GM19452 (cell line): ENCODE data around the gene RNF7.
"Not testable (repeated sequence)": the region's sequence is repeated elsewhere in the genome, so short reads cannot be mapped to it uniquely, and the experiment has no call there.

ENCODE experiments used
- ATAC-seq: cut with Tn5 transposase; IDR thresholded peaks from one replicate; pipeline ENCODE4 v1.9.1; 2021; ENCODE audit not compliant: unreplicated experiment

Gene RNF7

DNA sequence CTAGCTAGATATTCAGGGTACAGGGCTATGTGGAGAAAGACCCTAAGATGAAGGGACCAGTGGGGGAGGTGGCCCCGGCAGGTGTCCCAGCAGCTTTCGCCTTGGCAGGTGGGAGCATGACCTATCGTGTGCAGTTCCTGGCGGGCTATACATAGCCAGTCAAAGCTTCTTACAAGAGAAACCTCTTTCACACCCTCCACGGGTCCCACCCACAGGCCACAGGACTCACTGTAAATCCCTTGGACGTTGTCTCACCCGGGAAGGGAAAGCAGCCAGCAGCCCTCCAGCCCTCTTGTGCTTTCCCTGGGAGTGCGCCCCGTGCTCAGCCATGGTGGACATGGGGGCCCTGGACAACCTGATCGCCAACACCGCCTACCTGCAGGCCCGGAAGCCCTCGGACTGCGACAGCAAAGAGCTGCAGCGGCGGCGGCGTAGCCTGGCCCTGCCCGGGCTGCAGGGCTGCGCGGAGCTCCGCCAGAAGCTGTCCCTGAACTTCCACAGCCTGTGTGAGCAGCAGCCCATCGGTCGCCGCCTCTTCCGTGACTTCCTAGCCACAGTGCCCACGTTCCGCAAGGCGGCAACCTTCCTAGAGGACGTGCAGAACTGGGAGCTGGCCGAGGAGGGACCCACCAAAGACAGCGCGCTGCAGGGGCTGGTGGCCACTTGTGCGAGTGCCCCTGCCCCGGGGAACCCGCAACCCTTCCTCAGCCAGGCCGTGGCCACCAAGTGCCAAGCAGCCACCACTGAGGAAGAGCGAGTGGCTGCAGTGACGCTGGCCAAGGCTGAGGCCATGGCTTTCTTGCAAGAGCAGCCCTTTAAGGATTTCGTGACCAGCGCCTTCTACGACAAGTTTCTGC is 40.1 kb downstream of the RNF7 start:
- no peak for ATAC-seq

DNA sequence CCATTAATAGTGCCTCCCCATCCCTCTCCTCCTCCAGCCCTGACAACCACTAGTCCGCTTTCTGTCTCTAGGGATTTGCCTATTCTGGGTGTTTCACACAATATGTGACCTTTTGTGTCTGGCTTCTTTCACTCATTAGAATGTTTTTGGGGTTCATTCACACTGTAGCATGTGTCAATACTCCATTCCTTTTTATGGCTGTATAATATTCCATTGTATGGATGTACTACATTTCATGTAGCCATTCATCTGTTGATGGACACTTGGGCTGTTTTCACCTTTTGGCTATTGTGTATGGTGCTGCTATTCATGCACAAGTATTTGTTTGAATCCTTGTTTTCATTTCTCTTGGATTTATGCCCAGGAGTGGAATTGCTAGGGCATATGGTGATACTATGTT is 41.6 kb downstream of the RNF7 start:
- no peak for ATAC-seq

DNA sequence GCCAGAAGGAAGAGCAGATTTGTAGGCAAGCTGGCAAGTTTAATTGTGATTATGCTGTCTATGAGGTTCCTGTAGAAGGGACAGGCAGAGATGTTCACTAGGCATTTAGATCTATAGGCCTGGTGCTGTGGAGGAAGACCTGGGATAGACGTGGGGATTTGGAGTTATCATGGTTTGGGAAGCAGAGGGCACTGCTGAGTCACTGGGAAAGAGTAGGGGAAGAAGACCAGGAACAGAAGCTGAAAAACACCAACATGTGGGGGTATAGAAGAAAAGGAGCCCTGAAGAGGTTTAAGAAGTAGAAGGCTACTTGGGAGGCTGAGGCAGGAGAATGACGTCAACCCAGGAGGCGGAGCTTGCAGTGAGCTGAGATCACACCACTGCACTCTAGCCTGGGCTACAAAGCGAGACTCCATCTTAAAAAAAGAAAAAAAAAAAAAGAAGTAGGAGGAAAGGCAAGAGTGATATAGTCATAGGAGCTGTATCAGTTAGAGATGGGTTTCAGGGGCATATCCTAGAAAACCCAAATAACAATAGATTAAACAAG is 44.4 kb downstream of the RNF7 start:
- ATAC-seq: no peak

DNA sequence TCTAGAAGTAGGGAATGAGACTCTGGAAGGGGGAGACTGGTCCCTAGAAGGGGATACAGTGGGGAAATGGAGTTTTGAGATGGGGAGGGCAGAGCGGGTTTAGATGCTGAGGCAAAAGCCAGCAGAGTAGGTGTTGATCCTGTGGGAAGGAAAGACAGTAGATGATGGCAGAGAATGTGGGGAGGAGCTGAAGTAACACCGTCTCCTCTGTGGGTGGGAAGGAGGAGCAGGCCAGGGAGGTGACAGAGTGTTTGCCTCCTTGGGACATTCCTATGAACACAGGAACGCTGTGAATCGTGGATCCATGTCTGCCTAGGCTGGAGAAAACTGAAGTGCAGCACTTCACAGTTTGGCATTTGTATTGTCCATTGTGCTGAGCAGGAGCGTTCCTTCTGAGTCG is 45.5 kb downstream of the RNF7 start:
- no peak for ATAC-seq

DNA sequence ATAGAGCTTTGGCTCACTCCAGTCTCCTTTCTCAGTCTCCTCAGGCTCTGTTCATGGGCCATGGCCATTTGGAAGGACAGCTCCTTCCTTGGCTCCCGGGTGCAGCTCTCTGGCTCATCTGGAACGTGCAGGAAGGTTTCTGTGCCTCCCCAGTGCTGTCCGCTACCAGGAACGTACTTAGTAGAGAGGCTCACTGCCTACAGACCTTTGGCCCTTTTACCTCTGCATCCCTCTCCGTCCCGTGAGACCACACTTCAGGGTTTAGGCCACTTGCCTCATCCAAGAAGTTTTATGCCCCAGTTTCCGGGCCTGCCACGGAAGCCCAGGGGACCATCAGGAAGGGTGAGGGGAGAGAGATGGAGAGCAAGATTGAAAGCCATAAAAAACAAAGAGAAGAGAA is 46.0 kb downstream of the RNF7 start:
- ATAC-seq: no peak

DNA sequence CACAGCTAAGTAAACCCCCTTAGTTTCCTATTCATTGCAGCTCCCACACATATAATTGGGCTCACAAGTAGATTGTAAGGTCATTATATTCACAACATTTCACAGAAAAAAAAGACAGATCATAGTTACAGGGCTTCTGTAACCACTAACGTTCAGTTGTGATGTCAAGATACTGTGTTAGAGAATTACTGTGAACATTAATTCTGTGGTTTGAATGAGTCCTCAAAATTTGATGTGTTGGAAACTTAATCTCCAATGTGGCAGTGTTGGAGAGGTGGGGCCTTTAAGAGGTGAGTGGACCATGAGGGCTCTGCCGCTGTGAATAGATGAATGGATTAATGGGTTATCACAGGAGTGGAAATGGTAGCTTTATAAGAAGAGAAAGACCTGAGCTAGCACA is 46.4 kb downstream of the RNF7 start:
- no peak for ATAC-seq

DNA sequence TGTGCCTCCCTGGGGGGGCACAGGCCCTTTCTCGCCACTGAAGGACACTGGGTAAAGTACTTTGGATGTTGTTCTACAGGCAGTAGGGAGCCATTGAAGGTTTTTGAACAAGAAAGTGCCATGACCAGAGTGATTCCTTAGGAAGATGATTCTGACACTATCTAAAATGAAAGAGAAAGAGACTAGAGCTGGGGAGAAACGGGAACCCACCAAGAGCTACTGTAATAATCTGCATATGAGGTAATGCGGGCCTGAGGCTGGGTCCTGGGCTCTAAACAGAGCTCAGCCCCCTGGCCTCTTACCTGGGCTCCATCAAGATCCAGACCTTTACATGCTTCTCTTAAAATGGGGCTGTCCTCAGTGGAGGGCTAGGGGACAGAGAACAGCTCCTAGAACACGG is 50.1 kb downstream of the RNF7 start:
- ATAC-seq: no peak

DNA sequence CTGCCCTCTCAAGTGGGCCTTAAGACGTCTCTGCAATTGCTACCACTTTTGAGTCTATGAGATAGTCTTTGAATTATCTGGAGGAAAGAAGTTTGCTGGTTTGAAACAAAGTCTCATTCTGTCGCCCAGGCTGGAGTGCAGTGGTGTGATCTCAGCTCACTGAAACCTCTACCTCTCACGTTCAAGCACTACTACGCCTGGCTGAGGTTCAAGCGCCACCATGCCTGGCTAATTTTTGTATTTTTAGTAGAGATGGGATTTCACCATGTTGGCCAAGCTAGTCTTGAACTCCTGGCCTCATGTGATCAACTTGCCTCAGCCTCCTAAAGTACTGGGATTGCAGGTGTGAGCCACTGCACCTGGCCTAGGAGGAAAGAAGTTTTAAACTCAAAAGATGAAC is 50.7 kb downstream of the RNF7 start:
- ATAC-seq: not testable (repeated sequence)

DNA sequence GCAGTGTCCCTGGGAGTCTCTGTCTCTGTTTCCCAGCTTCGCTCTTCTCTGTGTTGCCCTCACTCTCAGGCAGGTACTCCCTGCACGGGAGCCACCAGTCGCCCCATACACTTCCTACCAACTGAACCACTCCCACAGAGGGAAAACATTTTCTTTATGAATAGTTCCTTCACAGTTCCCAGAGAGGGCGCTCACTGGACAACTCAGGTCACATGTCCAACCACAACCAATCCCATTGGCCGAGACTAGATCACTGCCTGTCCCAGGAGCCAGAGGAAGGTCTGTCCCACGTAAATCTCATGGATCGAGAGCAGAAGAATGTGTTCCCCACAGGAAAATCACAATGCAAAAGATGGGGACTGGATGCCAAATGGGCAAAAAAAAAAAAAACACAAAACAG is 51.2 kb downstream of the RNF7 start:
- ATAC-seq: no peak

DNA sequence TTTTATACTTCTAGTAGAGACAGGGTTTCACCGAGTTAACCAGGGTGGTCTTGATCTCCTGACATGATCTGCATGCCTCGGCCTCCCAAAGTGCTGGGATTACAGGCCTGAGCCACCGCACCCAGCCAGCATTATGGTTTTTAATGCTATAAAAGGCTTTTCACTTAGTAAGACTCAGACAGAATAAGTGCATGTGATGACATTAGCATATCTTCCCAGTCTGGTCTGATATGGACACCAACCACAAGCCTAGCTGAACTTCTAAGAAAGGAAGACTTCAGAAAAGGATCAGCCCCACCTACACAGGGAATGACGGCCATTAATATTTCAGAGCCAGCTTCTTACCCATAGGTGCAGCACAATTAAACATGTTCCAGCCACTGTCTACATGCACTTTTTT is 52.1 kb downstream of the RNF7 start:
- no peak for ATAC-seq

DNA sequence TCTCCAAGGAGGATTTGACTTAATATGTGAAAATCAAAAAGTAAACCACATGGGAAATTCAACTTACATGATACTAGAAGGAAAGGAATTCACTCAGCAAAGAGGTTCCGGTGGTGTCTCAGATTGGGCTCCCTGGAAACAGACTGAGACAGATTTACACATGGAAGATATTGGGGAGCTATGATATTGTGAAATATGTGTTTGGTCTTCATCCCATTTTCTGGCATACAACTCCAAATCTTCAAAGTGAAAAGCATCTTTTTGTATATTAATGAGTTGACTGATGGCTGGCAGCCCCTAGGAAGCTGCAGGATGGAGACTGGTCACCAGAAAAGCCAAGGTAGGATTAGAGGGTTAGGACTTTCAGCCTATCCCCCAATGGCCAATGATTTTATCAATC is 54.4 kb downstream of the RNF7 start:
- ATAC-seq: no peak

DNA sequence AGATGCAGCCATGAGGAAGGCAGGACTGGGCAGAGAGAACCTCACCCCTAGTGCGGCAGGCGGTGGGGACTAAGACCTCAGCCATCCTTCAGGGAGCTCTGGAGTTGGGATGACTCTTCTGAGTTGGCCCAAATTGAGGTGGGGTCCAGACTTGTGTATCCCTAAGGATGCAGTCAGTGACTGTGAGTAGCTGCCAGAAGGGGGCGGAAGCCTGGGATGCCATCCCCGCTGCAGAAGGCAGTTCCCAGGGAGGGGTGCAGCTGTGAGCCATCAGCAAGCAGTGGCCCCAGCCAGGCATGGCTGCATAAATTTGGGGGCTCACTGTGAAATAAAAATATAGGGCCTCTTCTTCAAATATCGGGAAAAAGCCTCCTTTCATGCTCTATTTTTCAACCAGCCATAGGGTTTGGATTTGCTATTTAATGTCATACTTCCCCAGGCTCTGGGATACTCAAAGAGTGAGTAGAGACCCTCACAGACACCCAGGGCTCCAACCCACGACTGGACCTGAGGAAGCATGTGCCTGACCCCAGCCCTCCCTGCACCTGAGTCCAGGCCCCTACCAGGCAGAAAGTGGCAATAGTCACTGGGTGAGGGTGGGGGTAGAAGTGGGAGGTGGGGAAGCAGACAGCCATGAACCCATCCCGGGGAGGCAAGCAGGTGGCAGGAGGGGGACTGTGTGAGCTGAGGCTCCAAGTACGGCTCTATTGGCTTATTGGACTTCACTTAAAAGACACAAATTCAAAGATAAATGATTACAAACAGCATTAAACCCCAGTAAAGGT is 55.6 kb downstream of the RNF7 start:
- ATAC-seq: no peak

DNA sequence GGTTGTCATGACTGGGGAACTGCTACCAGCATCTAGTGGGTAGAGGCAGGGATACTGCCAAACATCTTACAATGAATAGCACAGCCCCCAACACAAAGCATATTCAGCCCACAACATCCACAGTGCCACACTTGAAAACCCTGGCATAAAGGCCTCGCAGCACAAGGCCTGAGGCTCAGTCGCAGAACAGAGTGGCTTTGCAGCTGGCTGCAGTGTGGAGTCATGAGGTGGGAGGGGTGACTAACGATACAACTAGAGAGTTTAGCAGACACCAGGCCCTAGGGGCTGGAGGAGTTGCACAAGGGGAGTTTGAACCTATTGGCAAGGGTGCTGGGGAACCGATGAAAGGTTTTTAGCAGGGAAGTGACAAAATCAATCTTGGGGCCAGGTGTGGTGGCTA is 57.2 kb downstream of the RNF7 start:
- ATAC-seq: no peak

DNA sequence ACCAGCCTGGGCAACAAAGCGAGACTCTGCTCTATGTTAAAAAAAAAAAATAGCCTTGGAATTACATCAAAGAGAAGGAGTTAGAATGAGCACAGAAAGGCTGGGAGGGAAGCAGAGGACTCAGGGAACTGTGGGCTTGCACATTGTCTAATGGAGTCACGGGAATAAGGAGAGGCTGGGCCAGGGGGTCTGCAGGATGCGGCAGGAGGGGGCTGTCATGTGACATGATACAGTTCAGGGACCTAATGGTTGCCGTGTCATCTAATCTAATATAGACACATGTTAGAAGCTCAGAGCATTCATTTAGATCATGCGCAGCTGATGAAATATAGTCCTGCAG is 57.6 kb downstream of the RNF7 start:
- no peak for ATAC-seq

DNA sequence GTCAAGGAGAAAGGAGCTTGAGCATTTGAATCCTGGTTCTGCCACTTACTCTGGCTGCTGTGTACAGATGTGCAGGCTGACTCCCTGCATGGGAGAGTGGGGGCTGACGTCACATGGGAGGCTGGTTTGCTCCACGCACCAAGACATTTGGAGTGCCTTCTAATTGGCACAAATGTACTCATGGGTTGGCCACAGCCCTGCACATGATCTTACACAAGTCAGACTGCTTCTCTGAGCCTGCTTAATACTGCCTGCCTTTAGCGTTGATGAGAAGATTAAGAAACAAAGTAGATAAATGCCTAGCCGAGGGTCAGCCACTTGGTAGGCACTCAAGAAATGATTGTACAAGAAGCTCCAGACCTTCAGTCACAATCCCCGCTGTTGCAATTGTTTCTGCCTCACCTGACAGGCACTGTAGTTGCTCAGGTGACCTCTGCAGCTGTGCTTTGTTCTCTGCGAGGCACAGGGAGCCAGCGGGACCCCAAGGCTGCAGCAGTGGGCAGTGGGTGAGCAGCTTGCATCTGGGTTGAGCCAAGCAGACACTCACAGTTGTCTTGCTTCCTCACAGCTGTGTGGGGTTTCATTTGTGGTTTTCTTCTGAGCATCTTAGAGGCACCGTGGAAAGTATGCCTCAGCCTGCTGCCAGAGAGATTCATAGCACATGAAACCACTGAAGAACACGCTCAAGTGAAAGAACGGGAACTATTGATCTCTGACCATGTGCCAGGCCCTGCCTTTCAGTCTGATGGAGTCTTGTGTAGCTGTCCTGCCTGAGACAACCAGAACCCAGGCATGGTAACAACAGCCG is 58.2 kb downstream of the RNF7 start:
- ATAC-seq: peak; percentile 93
